Stimulated activated CD8-positive, alpha-beta memory T cell treated with anti-CD3 and anti-CD28 coated beads, Interleukin-15, amount 100 ng/mL, for 1 hour (primary cell): ENCODE measurements around the gene SERPIND1.

Source experiments
- DNase-seq: peaks from one replicate; pipeline ENCODE4 v3.0.0-alpha.2; 2020; ENCODE audit warnings: low read depth

SERPIND1 gene

GRCh38 chr22:20792966-20793728 is 19.2 kb downstream of the SERPIND1 start:
- DNase-seq = no peak

GRCh38 chr22:20793748-20794649 is 20.1 kb downstream of the SERPIND1 start:
- no peak for DNase-seq

- DNase-seq = no peak
Measured at GRCh38 chr22:20794650-20795413, 20.9 kb downstream of the SERPIND1 start.

GRCh38 chr22:20796731-20797130 is 22.8 kb downstream of the SERPIND1 start:
- DNase-seq = no peak

GRCh38 chr22:20798218-20798617 is 24.3 kb downstream of the SERPIND1 start:
- no peak for DNase-seq

- DNase-seq = no peak
Measured at GRCh38 chr22:20798974-20799373, 25.1 kb downstream of the SERPIND1 start.

GRCh38 chr22:20799449-20799848 is 25.5 kb downstream of the SERPIND1 start:
- DNase-seq = no peak

- no peak for DNase-seq
Measured at GRCh38 chr22:20802452-20802851, 28.5 kb downstream of the SERPIND1 start.

GRCh38 chr22:20802922-20803553 is 29.1 kb downstream of the SERPIND1 start:
- no peak for DNase-seq

- DNase-seq = no peak
Measured at GRCh38 chr22:20803696-20804324, 29.9 kb downstream of the SERPIND1 start.

GRCh38 chr22:20804650-20805049 is 30.7 kb downstream of the SERPIND1 start:
- DNase-seq = no peak

- DNase-seq = no peak
Measured at GRCh38 chr22:20805972-20806471, 32.1 kb downstream of the SERPIND1 start.

GRCh38 chr22:20807315-20807752 is 33.4 kb downstream of the SERPIND1 start:
- no peak for DNase-seq

GRCh38 chr22:20808844-20809243 is 34.9 kb downstream of the SERPIND1 start:
- DNase-seq = no peak

GRCh38 chr22:20809538-20810185 is 35.7 kb downstream of the SERPIND1 start:
- no peak for DNase-seq

- DNase-seq = peak; percentile 13
Measured at GRCh38 chr22:20810645-20811044, 36.7 kb downstream of the SERPIND1 start.

- DNase-seq = no peak
Measured at GRCh38 chr22:20811171-20811570, 37.3 kb downstream of the SERPIND1 start.

GRCh38 chr22:20811971-20812660 is 38.2 kb downstream of the SERPIND1 start:
- DNase-seq = no peak

- DNase-seq = no peak
Measured at GRCh38 chr22:20813056-20813455, 39.1 kb downstream of the SERPIND1 start.

- no peak for DNase-seq
Measured at GRCh38 chr22:20814221-20814808, 40.4 kb downstream of the SERPIND1 start.
